Coronary artery (tissue), 2 donors: ENCODE data around the gene ASH1L.

ENCODE experiments used
- DNase-seq: peaks from one replicate; pipeline ENCODE4 v3.0.0-alpha.2; 2017; ENCODE audit warnings: low spot score
- H3K27ac ChIP-seq, 2 donors: fragments of 200-600 bp; sonication (generic); one replicate each; pipeline ENCODE4 v1.5.1; 2016 to 2019
- H3K4me3 ChIP-seq: fragments of 200-600 bp; sonication (generic); 2 replicates; pipeline ENCODE4 v1.5.1; 2016; ENCODE audit warnings: mild to moderate bottlenecking, moderate library complexity
- TF ChIP-seq, protein P1 (sequence below): fragments of 200-600 bp; sonication (generic); IDR thresholded peaks from one replicate; pipeline ENCODE4 v1.5.1; 2019; ENCODE audit warnings: antibody characterized with exemption

The ASH1L gene

DNA sequence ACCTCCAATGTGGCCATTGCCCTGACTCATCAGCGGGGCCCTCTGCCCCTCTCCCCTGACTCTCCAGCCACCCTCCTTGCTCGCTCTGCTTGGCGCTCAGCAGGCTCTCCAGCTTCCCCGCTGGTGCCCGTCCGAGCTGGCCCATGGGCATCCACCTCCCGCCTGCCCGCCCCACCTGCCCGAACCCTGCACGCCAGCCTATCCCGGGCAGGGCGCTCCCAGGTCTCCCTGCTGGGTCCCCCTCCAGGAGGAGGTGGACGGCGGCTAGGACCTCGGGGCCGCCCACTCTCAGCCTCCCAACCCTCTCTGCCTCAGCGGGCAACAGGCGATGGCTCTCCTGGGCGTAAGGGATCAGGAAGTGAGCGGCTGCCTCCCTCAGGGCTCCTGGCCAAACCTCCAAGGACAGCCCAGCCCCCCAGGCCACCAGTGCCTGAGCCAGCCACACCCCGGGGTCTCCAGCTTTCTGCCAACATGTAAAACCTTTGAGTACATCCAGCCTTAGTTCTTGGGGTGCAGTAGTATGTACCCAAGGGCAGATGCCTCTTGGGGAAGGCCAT, 274.5 kb downstream of the ASH1L start:
- TF ChIP-seq, protein P1, sequence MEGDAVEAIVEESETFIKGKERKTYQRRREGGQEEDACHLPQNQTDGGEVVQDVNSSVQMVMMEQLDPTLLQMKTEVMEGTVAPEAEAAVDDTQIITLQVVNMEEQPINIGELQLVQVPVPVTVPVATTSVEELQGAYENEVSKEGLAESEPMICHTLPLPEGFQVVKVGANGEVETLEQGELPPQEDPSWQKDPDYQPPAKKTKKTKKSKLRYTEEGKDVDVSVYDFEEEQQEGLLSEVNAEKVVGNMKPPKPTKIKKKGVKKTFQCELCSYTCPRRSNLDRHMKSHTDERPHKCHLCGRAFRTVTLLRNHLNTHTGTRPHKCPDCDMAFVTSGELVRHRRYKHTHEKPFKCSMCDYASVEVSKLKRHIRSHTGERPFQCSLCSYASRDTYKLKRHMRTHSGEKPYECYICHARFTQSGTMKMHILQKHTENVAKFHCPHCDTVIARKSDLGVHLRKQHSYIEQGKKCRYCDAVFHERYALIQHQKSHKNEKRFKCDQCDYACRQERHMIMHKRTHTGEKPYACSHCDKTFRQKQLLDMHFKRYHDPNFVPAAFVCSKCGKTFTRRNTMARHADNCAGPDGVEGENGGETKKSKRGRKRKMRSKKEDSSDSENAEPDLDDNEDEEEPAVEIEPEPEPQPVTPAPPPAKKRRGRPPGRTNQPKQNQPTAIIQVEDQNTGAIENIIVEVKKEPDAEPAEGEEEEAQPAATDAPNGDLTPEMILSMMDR, result no peak
- no peak for DNase-seq
- Histone ChIP-seq H3K4me3 (no peak overlapping the region), H3K27ac (no peak overlapping the region)

DNA sequence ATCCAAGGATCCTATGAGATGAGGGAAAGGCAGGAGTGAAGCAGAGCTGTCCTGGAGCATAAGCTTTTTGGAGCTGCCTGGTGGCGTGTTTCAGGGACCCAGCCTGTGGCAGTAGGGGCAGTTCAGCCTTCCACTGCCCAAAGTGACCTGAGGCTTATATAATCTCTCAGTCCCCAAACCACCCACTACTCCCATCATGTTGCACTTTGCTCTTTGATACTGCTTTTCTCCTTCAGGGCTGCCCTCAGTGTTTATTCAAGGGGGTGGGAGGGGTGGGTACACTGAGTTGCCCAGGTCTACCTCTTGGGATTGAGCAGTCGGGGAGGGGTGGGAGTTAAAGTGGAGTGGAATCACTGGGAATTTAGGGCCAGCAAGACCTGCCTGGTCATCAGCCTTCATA, 276.1 kb downstream of the ASH1L start:
- H3K4me3 ChIP-seq, result no peak overlapping the region
- TF ChIP-seq, protein P1, result no peak
- DNase-seq, result no peak
- H3K27ac ChIP-seq, result no peak overlapping the region

DNA sequence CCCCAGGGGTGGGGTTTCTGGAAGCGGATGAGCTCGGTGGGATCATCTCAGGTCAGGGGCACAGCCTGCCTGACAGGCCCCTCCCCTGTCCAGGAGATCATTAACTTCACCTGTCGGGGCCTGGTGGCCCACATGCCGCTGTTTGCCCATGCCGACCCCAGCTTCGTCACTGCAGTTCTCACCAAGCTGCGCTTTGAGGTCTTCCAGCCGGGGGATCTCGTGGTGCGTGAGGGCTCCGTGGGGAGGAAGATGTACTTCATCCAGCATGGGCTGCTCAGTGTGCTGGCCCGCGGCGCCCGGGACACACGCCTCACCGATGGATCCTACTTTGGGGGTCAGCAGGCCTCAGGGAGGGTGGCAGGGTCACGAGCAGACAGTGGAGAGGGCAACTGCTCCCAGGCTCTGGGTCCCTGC, 277.0 kb downstream of the ASH1L start:
- Histone ChIP-seq H3K4me3 (no peak overlapping the region), H3K27ac (no peak overlapping the region)
- no peak for DNase-seq
- TF ChIP-seq, protein P1, result no peak
